Neutrophil (primary cell): ENCODE measurements around the gene KERA.

Experiments used
- H3K27ac ChIP-seq: fragments of 200-600 bp; sonication (generic); 2 replicates; pipeline ENCODE4 v1.5.1; 2016; ENCODE audit warnings: mild to moderate bottlenecking, moderate library complexity
- H3K27me3 ChIP-seq: fragments of 200-600 bp; sonication (generic); 2 replicates; pipeline ENCODE4 v1.6.0; 2016; ENCODE audit warnings: mild to moderate bottlenecking
- H3K36me3 ChIP-seq: fragments of 200-600 bp; sonication (generic); 2 replicates; pipeline ENCODE4 v1.5.1; 2017
- H3K4me1 ChIP-seq, 2 experiments: fragments of 200-600 bp in 1 of 2; sonication (generic) in 1 of 2; 1 replicate in 1 of 2; 2 replicates in 1 of 2; pipeline versions ENCODE4 v1.5.1 to v1.6.1; 2013 to 2016; ENCODE audit warnings: low read depth in 1 of 2, low read length in 1 of 2, mild to moderate bottlenecking in 1 of 2, moderate library complexity in 1 of 2; ENCODE audit not compliant: control insufficient read depth in 1 of 2, insufficient read depth in 1 of 2
- H3K4me3 ChIP-seq, 2 experiments: fragments of 200-600 bp in 1 of 2; sonication (generic) in 1 of 2; 1 replicate in 1 of 2; 2 replicates in 1 of 2; pipeline ENCODE4 v1.5.1; 2013 to 2016; ENCODE audit warnings: low read depth in 1 of 2, low read length in 1 of 2, mild to moderate bottlenecking in 1 of 2, moderate library complexity in 1 of 2
- H3K9me3 ChIP-seq: fragments of 200-600 bp; sonication (generic); 2 replicates; pipeline ENCODE4 v1.5.1; 2016
- TF ChIP-seq, protein P1 (sequence below): fragments of 200-600 bp; sonication (generic); IDR thresholded peaks from 2 replicates; pipeline ENCODE4 v1.5.1; 2016; ENCODE audit warnings: antibody characterized with exemption

Gene KERA

DNA sequence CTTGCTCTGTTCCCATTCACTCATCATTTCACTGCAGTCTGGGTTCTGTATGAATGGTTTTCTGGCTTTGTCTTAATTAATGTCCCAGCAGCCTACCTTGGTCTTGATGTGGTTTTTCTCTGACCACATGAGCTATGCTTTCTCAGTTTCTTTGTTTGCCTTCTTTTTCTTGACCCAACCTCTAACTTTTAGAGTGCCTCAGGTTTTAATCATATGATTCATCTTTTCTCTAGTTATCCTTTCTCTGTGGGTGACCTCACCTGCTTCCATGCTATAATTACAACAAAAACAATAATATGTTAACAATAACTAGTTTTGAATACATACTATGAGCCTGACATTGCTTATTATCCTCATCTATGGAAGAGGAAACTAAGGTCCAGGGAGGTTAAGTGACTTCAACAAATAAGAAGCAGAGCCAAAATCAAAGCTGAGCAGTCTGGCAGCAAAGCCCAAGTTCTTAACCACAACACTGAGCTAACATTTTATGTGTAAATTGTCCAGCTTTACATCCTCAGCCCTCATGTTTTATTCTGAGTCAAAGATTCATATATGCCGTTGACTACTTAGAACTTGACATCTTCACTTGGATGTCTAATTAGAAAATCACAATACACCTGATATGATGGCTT, 48.4 kb downstream of the KERA start:
- H3K36me3 ChIP-seq = no peaks in the 10 kb centered on the region
- TF ChIP-seq, protein P1, sequence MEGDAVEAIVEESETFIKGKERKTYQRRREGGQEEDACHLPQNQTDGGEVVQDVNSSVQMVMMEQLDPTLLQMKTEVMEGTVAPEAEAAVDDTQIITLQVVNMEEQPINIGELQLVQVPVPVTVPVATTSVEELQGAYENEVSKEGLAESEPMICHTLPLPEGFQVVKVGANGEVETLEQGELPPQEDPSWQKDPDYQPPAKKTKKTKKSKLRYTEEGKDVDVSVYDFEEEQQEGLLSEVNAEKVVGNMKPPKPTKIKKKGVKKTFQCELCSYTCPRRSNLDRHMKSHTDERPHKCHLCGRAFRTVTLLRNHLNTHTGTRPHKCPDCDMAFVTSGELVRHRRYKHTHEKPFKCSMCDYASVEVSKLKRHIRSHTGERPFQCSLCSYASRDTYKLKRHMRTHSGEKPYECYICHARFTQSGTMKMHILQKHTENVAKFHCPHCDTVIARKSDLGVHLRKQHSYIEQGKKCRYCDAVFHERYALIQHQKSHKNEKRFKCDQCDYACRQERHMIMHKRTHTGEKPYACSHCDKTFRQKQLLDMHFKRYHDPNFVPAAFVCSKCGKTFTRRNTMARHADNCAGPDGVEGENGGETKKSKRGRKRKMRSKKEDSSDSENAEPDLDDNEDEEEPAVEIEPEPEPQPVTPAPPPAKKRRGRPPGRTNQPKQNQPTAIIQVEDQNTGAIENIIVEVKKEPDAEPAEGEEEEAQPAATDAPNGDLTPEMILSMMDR = no peak
- H3K27ac ChIP-seq = no peak overlapping the region
- H3K4me1 ChIP-seq = no peaks in the 10 kb centered on the region
- no peak overlapping the region for H3K4me3 ChIP-seq
- H3K9me3 ChIP-seq = no peaks in the 10 kb centered on the region
- no peaks in the 10 kb centered on the region for H3K27me3 ChIP-seq

DNA sequence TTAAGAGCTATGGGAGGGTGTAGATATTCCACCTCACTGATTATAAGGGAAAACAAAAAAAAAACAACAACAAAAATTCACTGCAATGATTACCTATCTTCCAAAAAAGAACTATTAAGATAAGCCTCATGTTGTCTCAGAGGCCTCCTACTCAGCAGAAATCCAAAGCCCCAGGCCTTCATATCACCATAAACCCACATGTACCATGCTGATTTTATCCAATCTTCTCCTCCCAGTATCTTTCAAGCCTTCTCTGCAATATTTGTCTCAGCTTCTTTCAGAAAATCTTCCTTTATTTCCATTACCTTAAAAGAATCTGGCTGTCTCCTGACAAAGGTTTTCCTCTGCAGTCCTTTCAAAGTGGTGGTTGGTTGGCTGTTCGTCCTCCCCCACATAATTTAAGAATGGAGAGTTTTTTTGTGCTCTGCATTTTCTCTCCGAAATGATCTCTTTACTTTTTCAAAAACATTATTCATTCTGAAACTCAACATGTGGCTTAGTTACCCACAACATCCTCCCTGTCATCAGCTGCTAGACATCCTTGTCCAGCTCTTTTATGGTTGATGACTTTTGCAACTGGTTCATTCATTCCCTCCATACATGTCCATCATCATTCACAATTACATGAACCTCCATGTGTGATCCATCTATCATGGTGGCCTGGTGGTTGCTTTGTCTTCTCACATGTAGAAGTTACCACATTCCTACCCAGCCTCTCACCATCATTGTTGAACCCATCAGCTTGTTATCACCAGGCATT, 50.1 kb downstream of the KERA start:
- H3K36me3 ChIP-seq = no peaks in the 10 kb centered on the region
- no peaks in the 10 kb centered on the region for H3K27me3 ChIP-seq
- no peak overlapping the region for H3K27ac ChIP-seq
- TF ChIP-seq, protein P1 = no peak
- no peak overlapping the region for H3K4me3 ChIP-seq
- no peaks in the 10 kb centered on the region for H3K4me1 ChIP-seq
- H3K9me3 ChIP-seq = no peaks in the 10 kb centered on the region

GRCh38 chr12:91004872-91005271, 53.0 kb downstream of the KERA start, which contains the start of gene EPYC:
Gene EPYC (minus strand): TSS chr12:91004972. CDS start chr12:91002565, 2,407 bp downstream.
- TF ChIP-seq, protein P1 = no peak

GRCh38 chr12:91003737-91004136, 54.1 kb downstream of the KERA start:
- Histone ChIP-seq H3K4me3 (no peak overlapping the region), H3K4me1 (no peaks in the 10 kb centered on the region), H3K27me3 (no peaks in the 10 kb centered on the region), H3K9me3 (no peaks in the 10 kb centered on the region), H3K27ac (no peak overlapping the region), H3K36me3 (no peaks in the 10 kb centered on the region)
- TF ChIP-seq, protein P1 = no peak

More at GRCh38 chr12:91004872-91005271, 53.0 kb downstream of the KERA start, which contains the start of gene EPYC:
- Histone ChIP-seq H3K9me3 (no peaks in the 10 kb centered on the region), H3K27ac (no peak within 1 kb of the TSS), H3K4me1 (no peaks in the 10 kb centered on the region), H3K27me3 (no peaks in the 10 kb centered on the region), H3K4me3 (no peak within 1 kb of the TSS), H3K36me3 (no peaks in the 10 kb centered on the region)

- no peaks in the 10 kb centered on the region for H3K27me3 ChIP-seq
- TF ChIP-seq, protein P1 = no peak
- H3K4me1 ChIP-seq = no peaks in the 10 kb centered on the region
- H3K27ac ChIP-seq = no peak overlapping the region
- no peak overlapping the region for H3K4me3 ChIP-seq
- no peaks in the 10 kb centered on the region for H3K36me3 ChIP-seq
- no peaks in the 10 kb centered on the region for H3K9me3 ChIP-seq
These were observed 56.5 kb downstream of the KERA start for GRCh38 chr12:91001306-91001705.
